Measurements from ENCODE around the gene ADCY5. TPM values are rescaled to one million over a fixed set of nuclear protein-coding genes. Genes with fewer than 3 reads are reported as not detected.

The ADCY5 gene
- total RNA-seq, 2 donors from 2014 or later: 12.9 to 69.6 TPM

DNA sequence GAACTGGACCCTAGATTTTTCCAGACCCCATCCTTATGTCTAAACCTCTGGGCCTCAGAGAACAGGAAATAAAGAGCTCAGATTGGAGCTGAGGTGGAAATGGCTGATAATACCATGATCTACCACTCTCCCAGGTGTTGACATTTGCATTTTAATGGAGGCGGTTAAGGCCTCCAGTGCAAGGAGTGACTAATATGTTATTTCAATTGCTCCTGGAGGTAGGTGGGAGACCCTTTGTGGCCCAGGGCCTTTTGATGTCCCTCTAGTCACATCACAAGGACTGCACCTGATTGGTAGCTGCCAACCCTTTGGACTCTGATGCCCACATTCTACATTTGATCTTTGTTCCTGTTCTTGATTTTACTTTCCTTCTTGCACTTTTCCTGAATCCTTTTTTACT is 9.0 kb upstream of the ADCY5 start:
- Histone ChIP-seq H3K9me3 (no peaks in the 10 kb centered on the region), H3K36me3 (no peaks in the 10 kb centered on the region), H3K4me1 (replicated peaks) (no peaks in the 10 kb centered on the region), H3K27me3 (replicated peaks; ENCODE audit: insufficient read depth) (no peaks in the 10 kb centered on the region), H3K4me3 (no peak overlapping the region), H3K27ac (no peak overlapping the region)
- intact Hi-C loops (cut with DNase I): no loop called here
- TF ChIP-seq POLR2A (IDR thresholded peaks at IDR 0.05) (no peak), POLR2AphosphoS5 (IDR thresholded peaks at IDR 0.05) (no peak)
- TF ChIP-seq, protein P1, sequence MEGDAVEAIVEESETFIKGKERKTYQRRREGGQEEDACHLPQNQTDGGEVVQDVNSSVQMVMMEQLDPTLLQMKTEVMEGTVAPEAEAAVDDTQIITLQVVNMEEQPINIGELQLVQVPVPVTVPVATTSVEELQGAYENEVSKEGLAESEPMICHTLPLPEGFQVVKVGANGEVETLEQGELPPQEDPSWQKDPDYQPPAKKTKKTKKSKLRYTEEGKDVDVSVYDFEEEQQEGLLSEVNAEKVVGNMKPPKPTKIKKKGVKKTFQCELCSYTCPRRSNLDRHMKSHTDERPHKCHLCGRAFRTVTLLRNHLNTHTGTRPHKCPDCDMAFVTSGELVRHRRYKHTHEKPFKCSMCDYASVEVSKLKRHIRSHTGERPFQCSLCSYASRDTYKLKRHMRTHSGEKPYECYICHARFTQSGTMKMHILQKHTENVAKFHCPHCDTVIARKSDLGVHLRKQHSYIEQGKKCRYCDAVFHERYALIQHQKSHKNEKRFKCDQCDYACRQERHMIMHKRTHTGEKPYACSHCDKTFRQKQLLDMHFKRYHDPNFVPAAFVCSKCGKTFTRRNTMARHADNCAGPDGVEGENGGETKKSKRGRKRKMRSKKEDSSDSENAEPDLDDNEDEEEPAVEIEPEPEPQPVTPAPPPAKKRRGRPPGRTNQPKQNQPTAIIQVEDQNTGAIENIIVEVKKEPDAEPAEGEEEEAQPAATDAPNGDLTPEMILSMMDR (IDR thresholded peaks at IDR 0.05): no peak
- DNase-seq (ENCODE audit: low spot score): no peak
- WGBS: 94% methylated on average over 1 of the region's 1 CpG

DNA sequence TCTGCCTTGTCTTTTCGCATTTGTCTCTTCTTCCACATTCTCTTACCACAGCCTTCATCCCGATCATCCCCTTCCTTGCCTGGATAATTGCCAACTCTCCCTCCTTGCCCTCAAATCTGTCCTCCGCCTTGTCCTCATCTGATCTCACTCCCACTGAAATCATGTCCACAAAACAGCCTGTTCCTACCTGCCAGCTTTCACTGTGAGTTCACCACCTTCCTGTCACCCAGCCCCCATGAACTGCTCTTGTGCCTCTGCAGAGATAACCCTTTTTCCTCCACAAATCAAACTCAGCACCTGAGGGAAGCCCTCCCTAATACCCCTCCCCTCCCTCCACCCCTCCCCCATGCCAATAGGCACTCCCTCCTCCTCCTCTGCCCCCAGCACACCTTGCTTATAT is 4.8 kb upstream of the ADCY5 start:
- DNase-seq (ENCODE audit: low spot score): no peak
- Histone ChIP-seq H3K4me1 (replicated peaks) (no peaks in the 10 kb centered on the region), H3K4me3 (no peak overlapping the region), H3K9me3 (no peaks in the 10 kb centered on the region), H3K27ac (no peak overlapping the region), H3K36me3 (no peaks in the 10 kb centered on the region), H3K27me3 (replicated peaks; ENCODE audit: insufficient read depth) (no peaks in the 10 kb centered on the region)
- intact Hi-C loops (cut with DNase I): loop anchor here (5.0 kb wide), 1 partner anchor 34 kb away; no protein-coding TSS in a partner anchor
- TF ChIP-seq POLR2AphosphoS5 (IDR thresholded peaks at IDR 0.05) (no peak), POLR2A (IDR thresholded peaks at IDR 0.05) (no peak)
- TF ChIP-seq, protein P1 (IDR thresholded peaks at IDR 0.05): no peak
- 24% methylated on average over 3 of the region's 3 CpGs for WGBS

DNA sequence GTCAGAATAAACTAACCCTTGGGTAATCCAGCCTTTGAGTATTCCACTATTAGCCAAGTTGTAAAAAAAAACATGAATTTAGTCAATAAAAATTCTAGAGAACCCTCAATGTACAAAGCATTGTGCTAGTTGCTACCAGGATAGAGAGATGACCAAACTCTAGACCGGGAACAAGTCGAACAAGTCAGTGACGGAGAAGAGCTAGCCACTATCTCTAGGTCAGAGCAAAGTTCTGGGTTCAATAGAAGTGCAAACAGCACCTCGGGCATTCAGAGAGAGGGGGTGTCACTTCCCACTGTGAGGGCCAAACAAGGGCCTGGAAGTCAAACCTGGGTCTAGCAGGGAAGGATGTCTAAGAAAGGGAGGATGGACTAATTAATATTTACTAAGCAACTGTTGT is 2.3 kb upstream of the ADCY5 start:
- no peaks in the 10 kb centered on the region for H3K4me1 ChIP-seq (replicated peaks)
- H3K27ac ChIP-seq: no peak overlapping the region
- intact Hi-C loops (cut with DNase I): loop anchor here (5.0 kb wide), 1 partner anchor 36 kb away; no protein-coding TSS in a partner anchor
- H3K4me3 ChIP-seq: no peak overlapping the region
- no peaks in the 10 kb centered on the region for H3K27me3 ChIP-seq (replicated peaks; ENCODE audit: insufficient read depth)
- TF ChIP-seq POLR2AphosphoS5 (IDR thresholded peaks at IDR 0.05): no peak
- TF ChIP-seq, protein P1 (IDR thresholded peaks at IDR 0.05): no peak
- no peak for TF ChIP-seq POLR2A (IDR thresholded peaks at IDR 0.05)
- no peaks in the 10 kb centered on the region for H3K9me3 ChIP-seq
- H3K36me3 ChIP-seq: no peaks in the 10 kb centered on the region
- 66% methylated on average over 4 of the region's 4 CpGs for WGBS
- DNase-seq (ENCODE audit: low spot score): no peak

DNA sequence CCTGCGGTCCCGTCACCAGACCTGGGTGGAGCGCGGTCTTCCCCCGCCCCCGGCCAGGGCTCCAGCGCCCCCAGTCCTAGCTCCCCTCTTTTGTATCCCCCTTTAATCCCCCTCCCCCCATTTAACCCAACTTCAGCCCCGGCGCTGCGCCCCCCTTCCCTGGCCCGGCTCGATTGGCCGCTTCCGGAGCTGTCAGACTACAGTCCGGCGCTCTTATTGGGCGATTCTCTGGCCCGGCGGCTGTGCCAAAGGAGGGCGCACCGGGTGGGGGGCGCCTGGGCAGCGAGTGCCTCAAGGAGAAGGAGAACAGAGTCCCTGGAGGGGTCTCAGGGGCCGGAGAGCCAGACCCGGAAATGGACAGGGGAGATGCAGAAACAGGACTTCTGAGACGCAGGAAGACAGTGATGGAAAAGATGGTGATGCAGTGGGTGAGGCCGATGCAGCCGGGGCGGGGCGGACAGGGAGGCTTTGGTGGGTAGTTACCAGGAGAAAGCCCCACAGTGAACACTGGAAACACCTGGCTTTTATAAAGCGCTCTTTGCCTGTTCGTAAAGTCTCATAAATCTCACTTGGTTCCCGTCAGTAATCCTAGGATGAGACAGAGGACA is 1.2 kb upstream of the ADCY5 start:
- no peak for DNase-seq (ENCODE audit: low spot score)
- TF ChIP-seq POLR2A (IDR thresholded peaks at IDR 0.05): no peak
- no peak for TF ChIP-seq POLR2AphosphoS5 (IDR thresholded peaks at IDR 0.05)
- TF ChIP-seq, protein P1 (IDR thresholded peaks at IDR 0.05): no peak
- Histone ChIP-seq H3K9me3 (no peaks in the 10 kb centered on the region), H3K27ac (peak overlapping the region; percentile 75 to 80), H3K27me3 (replicated peaks; ENCODE audit: insufficient read depth) (no peaks in the 10 kb centered on the region), H3K36me3 (no peaks in the 10 kb centered on the region), H3K4me3 (peak overlapping the region; percentile 53 to 55), H3K4me1 (replicated peaks) (no peaks in the 10 kb centered on the region)
- intact Hi-C loops (cut with DNase I): loop anchor here (5.0 kb wide), 4 partner anchors 37 to 118 kb away; no protein-coding TSS in a partner anchor
- 6% methylated on average over 29 of the region's 33 CpGs for WGBS

Data from prostate gland (tissue), 2 donors.